Lower lobe of right lung (tissue), 2 donors: ENCODE data around the gene NRP2. TPM values are rescaled to one million over a fixed set of nuclear protein-coding genes. Genes with fewer than 3 reads are reported as not detected.

Experiments
- ATAC-seq, 2 donors: fragments of 200-7000 bp; cut with Tn5 transposase; one replicate each; pipeline ENCODE4 v1.9.1; 2020 to 2022; ENCODE audit warnings: mild to moderate bottlenecking in 2 of 2, moderate library complexity in 2 of 2
- DNase-seq: peaks from one replicate; pipeline ENCODE4 v3.0.0-alpha.2; 2020
- H3K27ac ChIP-seq: fragments of 200-600 bp; one replicate; pipeline ENCODE4 v1.8.0; 2022
- H3K27me3 ChIP-seq: fragments of 200-600 bp; one replicate; pipeline ENCODE4 v1.8.0; 2022; ENCODE audit warnings: low read depth
- H3K36me3 ChIP-seq: fragments of 200-600 bp; one replicate; pipeline ENCODE4 v1.8.0; 2022; ENCODE audit warnings: mild to moderate bottlenecking
- H3K4me1 ChIP-seq: fragments of 200-600 bp; one replicate; pipeline ENCODE4 v1.8.0; 2022
- H3K4me3 ChIP-seq: fragments of 200-600 bp; one replicate; pipeline ENCODE4 v1.8.0; 2022; ENCODE audit warnings: mild to moderate bottlenecking
- H3K9me3 ChIP-seq: fragments of 200-600 bp; one replicate; pipeline ENCODE4 v1.8.0; 2022
- CTCF ChIP-seq: fragments of 200-600 bp; IDR thresholded peaks from one replicate; pipeline ENCODE4 v1.8.0; 2022; ENCODE audit warnings: antibody characterized with exemption, mild to moderate bottlenecking
- intact Hi-C: fragments of 100-400 bp; cut with DNase I; formaldehyde crosslinking; loops from one replicate; pipeline ENCODE4 v1.11.0; 2022
- total RNA-seq: library from RNA; stranded (reverse); fragmentation: NEBNext Ultra II Directional; extraction: Animal tissue kit (Norgen Biotek cat#: 25700); gene quantifications from one replicate; pipeline ENCODE4 v1.2.1, GENCODE V29; 2021
- donor health status: DM: no; HTN: yes; CAD: no; lungs with severe emphysema.

The NRP2 gene
- total RNA-seq, 1 donor from 2014 or later: 67.5 TPM

GRCh38 chr2:205754285-205754923 is 72.1 kb downstream of the NRP2 start:
- ATAC-seq: no peak
- no peak for DNase-seq
- Histone ChIP-seq H3K27me3 (no peaks in the 10 kb centered on the region), H3K4me1 (peaks cover 12% of the 10 kb centered on the region), H3K9me3 (no peaks in the 10 kb centered on the region), H3K4me3 (no peak overlapping the region), H3K27ac (no peak overlapping the region), H3K36me3 (peaks cover 38% of the 10 kb centered on the region)
- TF ChIP-seq CTCF: no peak
- intact Hi-C loops: no loop called here

- ATAC-seq: peak; percentile 58 to 69
- no peak for DNase-seq
- TF ChIP-seq CTCF: no peak
- Histone ChIP-seq H3K4me1 (peaks cover 12% of the 10 kb centered on the region), H3K36me3 (peaks cover 34% of the 10 kb centered on the region), H3K9me3 (no peaks in the 10 kb centered on the region), H3K27me3 (no peaks in the 10 kb centered on the region), H3K27ac (no peak overlapping the region), H3K4me3 (no peak overlapping the region)
- intact Hi-C loops: no loop called here
Observed at GRCh38 chr2:205754924-205755321, 72.6 kb downstream of the NRP2 start.

GRCh38 chr2:205755923-205756322 is 73.6 kb downstream of the NRP2 start:
- Histone ChIP-seq H3K36me3 (peaks cover 37% of the 10 kb centered on the region), H3K4me3 (no peak overlapping the region), H3K4me1 (peaks cover 12% of the 10 kb centered on the region), H3K27ac (peak overlapping the region; percentile 44), H3K9me3 (no peaks in the 10 kb centered on the region), H3K27me3 (no peaks in the 10 kb centered on the region)
- no peak for TF ChIP-seq CTCF
- intact Hi-C loops: no loop called here
- ATAC-seq: no peak
- no peak for DNase-seq

GRCh38 chr2:205757271-205757670 is 75.0 kb downstream of the NRP2 start:
- no peak for DNase-seq

GRCh38 chr2:205758051-205758450 is 75.8 kb downstream of the NRP2 start:
- peaks cover 32% of the 10 kb centered on the region for H3K36me3 ChIP-seq
- H3K4me3 ChIP-seq: no peak overlapping the region
- no peaks in the 10 kb centered on the region for H3K27me3 ChIP-seq
- no peak overlapping the region for H3K27ac ChIP-seq
- no peaks in the 10 kb centered on the region for H3K9me3 ChIP-seq
- intact Hi-C loops: no loop called here
- DNase-seq (no peak), ATAC-seq (no peak)
- H3K4me1 ChIP-seq: peaks cover 12% of the 10 kb centered on the region
- TF ChIP-seq CTCF: no peak

More at GRCh38 chr2:205757271-205757670, 75.0 kb downstream of the NRP2 start:
- TF ChIP-seq CTCF: no peak
- H3K9me3 ChIP-seq: no peaks in the 10 kb centered on the region
- H3K27me3 ChIP-seq: no peaks in the 10 kb centered on the region
- H3K4me3 ChIP-seq: no peak overlapping the region
- H3K27ac ChIP-seq: no peak overlapping the region
- peaks cover 12% of the 10 kb centered on the region for H3K4me1 ChIP-seq
- intact Hi-C loops: no loop called here
- H3K36me3 ChIP-seq: peaks cover 39% of the 10 kb centered on the region
- no peak for ATAC-seq
